ENCODE measurements around the gene SLBP.

Gene SLBP

DNA sequence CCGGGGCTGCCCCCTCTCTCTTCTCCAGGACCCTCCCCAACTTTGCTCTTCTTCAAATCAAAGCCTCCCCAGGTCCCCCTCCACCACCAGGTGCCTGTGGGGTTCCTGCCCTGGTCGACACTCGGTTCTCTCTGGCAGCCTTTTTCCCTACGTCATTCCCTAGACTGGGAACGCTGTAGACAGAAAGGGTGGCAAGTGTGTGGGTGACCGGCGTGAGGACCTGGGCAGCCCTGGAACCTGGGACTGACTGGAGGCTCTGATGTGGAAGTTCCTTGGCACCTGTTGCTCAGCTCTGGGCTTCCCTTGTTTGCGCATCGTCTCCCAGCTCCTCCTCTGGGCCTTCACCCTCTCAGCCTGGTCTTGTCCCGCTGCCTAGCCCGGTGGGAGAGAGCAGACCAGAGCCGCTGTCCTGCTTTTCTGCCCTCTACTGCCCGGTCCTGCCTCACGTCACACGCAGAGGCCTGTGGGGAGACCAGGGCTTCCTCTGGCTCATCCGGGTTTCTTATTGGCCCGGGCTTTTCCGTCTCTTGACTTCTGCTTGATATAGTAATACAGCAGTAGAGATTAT lies 10.5 kb upstream of the SLBP start:
- Histone ChIP-seq H3K36me3 (ENCODE audit: control insufficient read depth, insufficient read depth, low read length) (peaks cover 57% of the 10 kb centered on the region), H3K9me3 (ENCODE audit: control insufficient read depth, insufficient read depth, low read length) (no peaks in the 10 kb centered on the region)

GRCh38 chr4:1721666-1722550 lies 9.8 kb upstream of the SLBP start:
- no peaks in the 10 kb centered on the region for H3K27me3 ChIP-seq (ENCODE audit: control insufficient read depth, insufficient read depth, low read length)
- no peaks in the 10 kb centered on the region for H3K4me1 ChIP-seq (ENCODE audit: control insufficient read depth, insufficient read depth, low read length)
- peaks cover 54% of the 10 kb centered on the region for H3K36me3 ChIP-seq (ENCODE audit: control insufficient read depth, insufficient read depth, low read length)
- no peaks in the 10 kb centered on the region for H3K9me3 ChIP-seq (ENCODE audit: control insufficient read depth, insufficient read depth, low read length)
- H3K4me3 ChIP-seq (ENCODE audit: low read depth, low read length): peak overlapping the region; percentile 84
- H3K9ac ChIP-seq (ENCODE audit: low read depth, low read length): peak overlapping the region; percentile 92

More for the DNA sequence above, 10.5 kb upstream of the SLBP start:
- peak overlapping the region; percentile 92 for H3K9ac ChIP-seq (ENCODE audit: low read depth, low read length)
- peak overlapping the region; percentile 84 for H3K4me3 ChIP-seq (ENCODE audit: low read depth, low read length)
- H3K27me3 ChIP-seq (ENCODE audit: control insufficient read depth, insufficient read depth, low read length): no peaks in the 10 kb centered on the region
- no peaks in the 10 kb centered on the region for H3K4me1 ChIP-seq (ENCODE audit: control insufficient read depth, insufficient read depth, low read length)

DNA sequence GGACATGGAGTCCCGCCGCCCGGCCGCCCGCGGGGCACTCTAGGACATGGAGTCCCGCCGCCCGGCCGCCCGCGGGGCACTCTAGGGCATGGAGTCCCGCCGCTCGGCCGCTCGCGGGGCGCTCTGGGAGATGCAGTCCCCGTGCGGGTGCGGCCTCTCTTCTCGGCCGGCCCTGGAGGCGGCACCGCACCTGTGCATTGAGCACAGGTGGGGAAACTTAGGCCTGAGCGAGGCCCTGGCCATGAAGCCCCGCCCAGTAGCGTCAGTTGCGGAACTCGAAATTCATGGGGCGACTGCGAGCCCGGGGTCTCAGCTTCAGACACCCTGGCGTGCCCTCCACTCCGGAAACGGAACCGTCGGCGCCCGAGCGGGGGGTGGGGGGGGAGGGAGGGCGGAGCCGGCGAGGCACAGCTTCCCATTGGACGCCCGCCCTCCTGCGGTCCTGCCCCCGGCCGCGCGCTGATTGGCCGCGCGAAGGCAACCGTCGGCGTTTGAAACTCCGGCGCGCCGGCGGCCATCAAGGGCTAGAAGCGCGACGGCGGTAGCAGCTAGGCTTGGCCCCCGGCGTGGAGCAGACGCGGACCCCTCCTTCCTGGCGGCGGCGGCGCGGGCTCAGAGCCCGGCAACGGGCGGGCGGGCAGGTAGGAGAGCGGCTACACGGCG lies 9.0 kb upstream of the SLBP start, which contains the start of the genes TACC3 and TMEM129:
Gene TACC3, plus strand, starts transcription at position 519 of the 663 bp plus-strand sequence. CDS start 1,901 bp downstream, outside the sequence.
Gene TMEM129, minus strand, starts transcription at position 321 of the 663 bp plus-strand sequence. CDS start 486 bp downstream, outside the sequence.
- Histone ChIP-seq H3K36me3 (ENCODE audit: control insufficient read depth, insufficient read depth, low read length) (peaks cover 51% of the 10 kb centered on the region), H3K27me3 (ENCODE audit: control insufficient read depth, insufficient read depth, low read length) (no peaks in the 10 kb centered on the region), H3K4me1 (ENCODE audit: control insufficient read depth, insufficient read depth, low read length) (no peaks in the 10 kb centered on the region), H3K4me3 (ENCODE audit: low read depth, low read length) (peak within 1 kb of the TSS; percentile 84), H3K9ac (ENCODE audit: low read depth, low read length) (peak within 1 kb of the TSS; percentile 92), H3K9me3 (ENCODE audit: control insufficient read depth, insufficient read depth, low read length) (no peaks in the 10 kb centered on the region)

DNA sequence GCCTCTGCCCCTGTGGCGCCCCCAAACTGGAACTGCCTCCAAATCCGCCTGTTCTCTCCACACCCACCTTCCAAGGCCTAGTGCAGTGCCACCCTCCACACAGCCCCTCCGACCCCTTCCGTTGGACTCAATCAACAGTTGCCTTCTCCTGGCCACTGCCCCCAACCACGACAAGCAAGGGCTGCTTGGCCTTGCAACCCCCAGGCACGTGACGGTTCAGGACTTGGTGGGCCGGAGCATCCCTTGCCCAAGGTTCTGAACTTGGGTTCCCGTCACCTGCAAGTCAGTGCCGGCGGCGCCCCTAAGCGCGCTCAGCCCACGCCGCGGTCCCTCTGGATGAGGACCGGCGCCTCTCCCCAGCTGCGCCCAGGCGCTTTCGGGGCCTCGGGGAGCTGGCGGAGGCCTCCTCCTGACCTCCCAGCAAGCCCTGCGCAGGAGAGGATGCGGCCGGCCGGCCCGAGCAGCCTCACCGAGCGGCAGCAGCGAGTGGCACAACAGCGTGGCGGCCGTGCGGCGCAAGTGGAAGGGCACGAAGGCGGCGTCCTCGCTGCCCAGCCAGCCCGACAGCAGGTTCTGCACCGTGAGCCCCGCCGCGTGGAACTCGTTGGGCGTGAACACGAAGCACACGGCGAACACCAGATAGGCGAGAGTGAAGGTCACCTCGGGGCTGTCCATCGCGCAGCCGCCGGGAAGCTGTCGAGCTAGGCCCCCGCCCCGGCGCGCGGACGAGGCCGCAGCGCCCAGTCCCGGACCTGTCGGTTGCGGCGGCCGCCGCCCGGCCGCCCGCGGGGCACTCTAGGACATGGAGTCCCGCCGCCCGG lies 8.3 kb upstream of the SLBP start:
- Histone ChIP-seq H3K4me1 (ENCODE audit: control insufficient read depth, insufficient read depth, low read length) (no peaks in the 10 kb centered on the region), H3K4me3 (ENCODE audit: low read depth, low read length) (peak overlapping the region; percentile 84), H3K27me3 (ENCODE audit: control insufficient read depth, insufficient read depth, low read length) (no peaks in the 10 kb centered on the region), H3K9ac (ENCODE audit: low read depth, low read length) (peak overlapping the region; percentile 70), H3K9me3 (ENCODE audit: control insufficient read depth, insufficient read depth, low read length) (no peaks in the 10 kb centered on the region), H3K36me3 (ENCODE audit: control insufficient read depth, insufficient read depth, low read length) (peaks cover 43% of the 10 kb centered on the region)

GRCh38 chr4:1718095-1718850 lies 6.2 kb upstream of the SLBP start:
- Histone ChIP-seq H3K27me3 (ENCODE audit: control insufficient read depth, insufficient read depth, low read length) (no peaks in the 10 kb centered on the region), H3K4me1 (ENCODE audit: control insufficient read depth, insufficient read depth, low read length) (no peaks in the 10 kb centered on the region), H3K9ac (ENCODE audit: low read depth, low read length) (peak overlapping the region; percentile 37), H3K4me3 (ENCODE audit: low read depth, low read length) (no peak overlapping the region), H3K36me3 (ENCODE audit: control insufficient read depth, insufficient read depth, low read length) (peaks cover 29% of the 10 kb centered on the region), H3K9me3 (ENCODE audit: control insufficient read depth, insufficient read depth, low read length) (no peaks in the 10 kb centered on the region)

DNA sequence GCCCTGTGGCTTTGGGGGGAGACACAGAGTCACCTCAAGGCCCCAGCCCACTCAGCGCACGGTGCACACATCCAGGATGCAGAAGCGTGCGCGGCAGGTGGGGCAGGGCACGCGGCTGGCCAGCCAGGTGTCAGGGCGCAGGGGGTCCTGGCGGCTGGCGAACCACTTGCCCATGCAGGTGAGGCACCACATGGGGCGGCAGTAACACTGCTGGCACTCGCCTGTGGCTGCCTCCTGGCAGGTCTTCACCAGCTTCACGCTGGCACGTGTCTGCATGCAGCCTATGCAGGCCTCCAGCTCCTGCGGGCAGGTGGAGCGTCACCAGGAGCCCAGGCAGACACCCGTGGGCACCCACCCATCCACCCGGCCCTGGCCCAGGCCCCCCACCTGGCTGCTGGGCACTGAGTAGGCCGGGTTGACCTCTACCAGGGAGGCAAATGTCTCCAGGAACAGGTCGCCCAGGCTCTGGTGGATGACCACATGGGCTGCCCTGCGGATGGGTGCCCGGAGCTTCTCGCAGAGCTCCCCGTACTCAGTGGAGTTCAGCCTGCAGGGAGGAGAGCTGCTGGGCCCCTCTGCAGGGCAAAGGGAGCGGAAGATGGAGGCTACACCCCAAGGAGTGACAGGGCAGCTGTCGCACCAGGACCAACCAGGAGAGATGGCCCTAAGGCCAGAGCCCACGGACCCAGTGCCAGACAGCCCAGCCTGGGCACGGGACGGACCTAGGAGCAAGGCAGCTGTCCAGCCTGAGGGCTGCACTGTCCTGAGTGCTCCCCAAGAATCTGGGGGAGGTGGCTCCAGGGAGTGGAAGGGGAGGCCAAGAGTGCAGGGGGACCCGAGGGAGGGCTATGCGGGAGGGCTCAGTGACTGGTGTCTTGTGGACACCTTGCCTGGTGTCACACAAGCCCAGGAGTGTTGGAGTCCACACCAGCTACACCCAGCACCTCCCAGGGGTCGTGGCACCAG lies 5.3 kb upstream of the SLBP start:
- Histone ChIP-seq H3K4me1 (ENCODE audit: control insufficient read depth, insufficient read depth, low read length) (no peaks in the 10 kb centered on the region), H3K9ac (ENCODE audit: low read depth, low read length) (no peak overlapping the region), H3K27me3 (ENCODE audit: control insufficient read depth, insufficient read depth, low read length) (no peaks in the 10 kb centered on the region), H3K36me3 (ENCODE audit: control insufficient read depth, insufficient read depth, low read length) (peaks cover 21% of the 10 kb centered on the region), H3K9me3 (ENCODE audit: control insufficient read depth, insufficient read depth, low read length) (no peaks in the 10 kb centered on the region), H3K4me3 (ENCODE audit: low read depth, low read length) (no peak overlapping the region)

GRCh38 chr4:1716065-1716945 lies 4.2 kb upstream of the SLBP start:
- Histone ChIP-seq H3K36me3 (ENCODE audit: control insufficient read depth, insufficient read depth, low read length) (peaks cover 19% of the 10 kb centered on the region), H3K4me3 (ENCODE audit: low read depth, low read length) (no peak overlapping the region), H3K4me1 (ENCODE audit: control insufficient read depth, insufficient read depth, low read length) (no peaks in the 10 kb centered on the region), H3K9me3 (ENCODE audit: control insufficient read depth, insufficient read depth, low read length) (no peaks in the 10 kb centered on the region), H3K9ac (ENCODE audit: low read depth, low read length) (no peak overlapping the region), H3K27me3 (ENCODE audit: control insufficient read depth, insufficient read depth, low read length) (no peaks in the 10 kb centered on the region)

DNA sequence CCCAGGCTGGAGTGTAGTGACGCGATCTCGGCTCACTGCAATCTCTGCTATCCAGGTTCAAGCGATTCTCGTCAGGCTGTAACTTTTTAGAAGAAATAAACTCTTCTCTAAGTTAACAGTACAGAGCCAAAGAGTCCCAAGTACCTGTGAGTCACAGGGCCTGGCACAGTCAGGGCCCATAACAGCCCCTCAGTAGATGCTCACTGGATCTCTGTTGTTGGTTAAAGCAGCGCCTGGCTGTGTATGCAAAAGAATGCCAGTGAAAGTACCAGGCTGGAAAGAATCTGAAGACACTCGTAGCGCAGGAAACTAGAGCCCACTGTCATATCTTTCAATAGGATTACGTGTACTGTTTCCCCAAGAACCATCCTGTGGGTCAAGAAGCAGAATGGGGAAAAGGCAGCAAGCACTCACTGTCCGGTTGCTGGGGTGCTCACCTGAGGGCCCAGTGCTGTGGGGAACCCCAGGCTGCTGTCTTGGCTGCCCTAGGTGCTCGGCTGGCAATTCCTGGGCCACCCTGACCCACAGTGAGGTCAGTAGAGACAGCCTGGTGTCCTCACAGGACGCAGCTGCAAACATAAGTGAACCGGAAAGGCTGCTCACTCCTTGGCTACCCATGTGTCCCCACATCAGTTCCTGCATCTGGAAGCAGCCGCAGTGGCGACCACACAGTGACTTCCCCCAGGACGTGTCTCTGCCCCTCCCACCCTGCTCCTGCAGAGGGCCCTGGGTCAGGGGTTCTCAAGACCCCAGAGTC lies 3.1 kb upstream of the SLBP start:
- Histone ChIP-seq H3K4me1 (ENCODE audit: control insufficient read depth, insufficient read depth, low read length) (no peaks in the 10 kb centered on the region), H3K36me3 (ENCODE audit: control insufficient read depth, insufficient read depth, low read length) (peaks cover 19% of the 10 kb centered on the region), H3K9me3 (ENCODE audit: control insufficient read depth, insufficient read depth, low read length) (no peaks in the 10 kb centered on the region), H3K9ac (ENCODE audit: low read depth, low read length) (no peak overlapping the region), H3K4me3 (ENCODE audit: low read depth, low read length) (no peak overlapping the region), H3K27me3 (ENCODE audit: control insufficient read depth, insufficient read depth, low read length) (no peaks in the 10 kb centered on the region)

Measured in iPS-15b (cell line).